GM12891 (cell line): Measurements from ENCODE around the gene COPZ1.

Source experiments
- PAX5 ChIP-seq: IDR thresholded peaks from 2 replicates; pipeline ENCODE4 v1.6.1; 2011; ENCODE audit warnings: low read length, moderate library complexity, mild to moderate bottlenecking; ENCODE audit not compliant: insufficient read depth, severe bottlenecking
- POLR2A ChIP-seq: IDR thresholded peaks from 2 replicates; pipeline ENCODE4 v1.6.1; 2011; ENCODE audit warnings: low read depth, low read length, control low read depth
- POLR2AphosphoS5 ChIP-seq: IDR thresholded peaks from 2 replicates; pipeline ENCODE4 v1.6.1; 2011; ENCODE audit warnings: low read depth, low read length, control low read depth
- POU2F2 ChIP-seq: IDR thresholded peaks from 2 replicates; pipeline ENCODE4 v1.6.1; 2011; ENCODE audit warnings: low read depth, mild to moderate bottlenecking, control low read depth, low read length, moderate library complexity
- SPI1 ChIP-seq: IDR thresholded peaks from 2 replicates; pipeline ENCODE4 v1.6.1; 2011; ENCODE audit warnings: low read depth, low read length, control low read depth
- TAF1 ChIP-seq: IDR thresholded peaks from 2 replicates; pipeline ENCODE4 v1.6.1; 2011; ENCODE audit warnings: low read depth, low read length, control low read depth

- TF ChIP-seq POLR2A (no peak), SPI1 (no peak), TAF1 (no peak), POLR2AphosphoS5 (no peak), POU2F2 (no peak), PAX5 (no peak)
Observed at GRCh38 chr12:54294953-54295566, 29.9 kb upstream of the COPZ1 start.
